ENCODE data around the gene SMIM41.

GRCh38 chr12:52035190-52035589, 44.3 kb upstream of the SMIM41 start:
- TF ChIP-seq, protein P1, sequence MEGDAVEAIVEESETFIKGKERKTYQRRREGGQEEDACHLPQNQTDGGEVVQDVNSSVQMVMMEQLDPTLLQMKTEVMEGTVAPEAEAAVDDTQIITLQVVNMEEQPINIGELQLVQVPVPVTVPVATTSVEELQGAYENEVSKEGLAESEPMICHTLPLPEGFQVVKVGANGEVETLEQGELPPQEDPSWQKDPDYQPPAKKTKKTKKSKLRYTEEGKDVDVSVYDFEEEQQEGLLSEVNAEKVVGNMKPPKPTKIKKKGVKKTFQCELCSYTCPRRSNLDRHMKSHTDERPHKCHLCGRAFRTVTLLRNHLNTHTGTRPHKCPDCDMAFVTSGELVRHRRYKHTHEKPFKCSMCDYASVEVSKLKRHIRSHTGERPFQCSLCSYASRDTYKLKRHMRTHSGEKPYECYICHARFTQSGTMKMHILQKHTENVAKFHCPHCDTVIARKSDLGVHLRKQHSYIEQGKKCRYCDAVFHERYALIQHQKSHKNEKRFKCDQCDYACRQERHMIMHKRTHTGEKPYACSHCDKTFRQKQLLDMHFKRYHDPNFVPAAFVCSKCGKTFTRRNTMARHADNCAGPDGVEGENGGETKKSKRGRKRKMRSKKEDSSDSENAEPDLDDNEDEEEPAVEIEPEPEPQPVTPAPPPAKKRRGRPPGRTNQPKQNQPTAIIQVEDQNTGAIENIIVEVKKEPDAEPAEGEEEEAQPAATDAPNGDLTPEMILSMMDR (IDR thresholded peaks at IDR 0.05), result no peak
- TF ChIP-seq POLR2A (IDR thresholded peaks at IDR 0.05), result no peak
